ENCODE results near the gene SMIM10. TPM values are rescaled to one million over a fixed set of nuclear protein-coding genes. Genes with fewer than 3 reads are reported as not detected.
A peak's percentile ranks its signal among the peaks of the same experiment; 100 is the strongest.
"Not testable (repeated sequence)": the region's sequence is repeated elsewhere in the genome, so short reads cannot be mapped to it uniquely, and the experiment has no call there.

SMIM10 gene
- total and polyA plus RNA-seq, 2 donors (not counting 1 experiment from before 2014, with no cell fraction given), result 10.2 to 12.6 TPM

DNA sequence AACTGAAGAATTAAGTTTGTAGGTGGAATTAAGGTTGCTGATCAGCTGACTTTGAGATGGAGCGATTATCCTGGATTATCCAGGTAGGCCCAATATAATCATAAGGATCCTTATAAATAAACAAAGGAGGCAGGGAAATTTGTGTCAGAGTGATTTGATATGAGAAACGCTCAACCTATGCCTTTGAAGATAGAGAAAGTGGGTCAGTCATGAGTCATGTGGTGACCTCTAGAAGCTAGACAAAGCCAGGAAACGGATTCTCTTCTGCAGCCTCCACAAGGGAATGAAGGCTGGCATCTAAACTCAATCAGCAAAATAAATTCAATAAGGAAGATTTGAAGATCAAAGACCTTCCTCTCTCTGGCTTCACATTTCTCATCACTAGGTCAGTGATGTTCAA lies 41.5 kb upstream of the SMIM10 start:
- TF ChIP-seq, protein P1, sequence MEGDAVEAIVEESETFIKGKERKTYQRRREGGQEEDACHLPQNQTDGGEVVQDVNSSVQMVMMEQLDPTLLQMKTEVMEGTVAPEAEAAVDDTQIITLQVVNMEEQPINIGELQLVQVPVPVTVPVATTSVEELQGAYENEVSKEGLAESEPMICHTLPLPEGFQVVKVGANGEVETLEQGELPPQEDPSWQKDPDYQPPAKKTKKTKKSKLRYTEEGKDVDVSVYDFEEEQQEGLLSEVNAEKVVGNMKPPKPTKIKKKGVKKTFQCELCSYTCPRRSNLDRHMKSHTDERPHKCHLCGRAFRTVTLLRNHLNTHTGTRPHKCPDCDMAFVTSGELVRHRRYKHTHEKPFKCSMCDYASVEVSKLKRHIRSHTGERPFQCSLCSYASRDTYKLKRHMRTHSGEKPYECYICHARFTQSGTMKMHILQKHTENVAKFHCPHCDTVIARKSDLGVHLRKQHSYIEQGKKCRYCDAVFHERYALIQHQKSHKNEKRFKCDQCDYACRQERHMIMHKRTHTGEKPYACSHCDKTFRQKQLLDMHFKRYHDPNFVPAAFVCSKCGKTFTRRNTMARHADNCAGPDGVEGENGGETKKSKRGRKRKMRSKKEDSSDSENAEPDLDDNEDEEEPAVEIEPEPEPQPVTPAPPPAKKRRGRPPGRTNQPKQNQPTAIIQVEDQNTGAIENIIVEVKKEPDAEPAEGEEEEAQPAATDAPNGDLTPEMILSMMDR (conservative IDR thresholded peaks at IDR 0.05 in 1 of 2, IDR thresholded peaks at IDR 0.05 in 1 of 2; ENCODE audit: low read depth in 1 of 2, low read length in 2 of 2), result no peak
- TF ChIP-seq EZH2 (IDR thresholded peaks at IDR 0.05; ENCODE audit: low read length, missing control alignments), result no peak
- H3K9me3 ChIP-seq (ENCODE audit: control insufficient read depth, insufficient read depth, low read depth, low read length), result no peaks in the 10 kb centered on the region
- H3K79me2 ChIP-seq (ENCODE audit: control insufficient read depth, insufficient read depth, low read length), result no peaks in the 10 kb centered on the region
- H2AFZ ChIP-seq (ENCODE audit: low read length), result no peak overlapping the region
- H3K4me1 ChIP-seq (ENCODE audit: control insufficient read depth, extremely low read depth, insufficient read depth, low read length), result no peaks in the 10 kb centered on the region
- H3K4me2 ChIP-seq (ENCODE audit: extremely low read depth, insufficient read depth, low read length), result peak overlapping the region; percentile 35
- H3K9ac ChIP-seq (ENCODE audit: insufficient read depth, low read length), result no peak overlapping the region
- H3K36me3 ChIP-seq (ENCODE audit: control insufficient read depth, insufficient read depth, low read length), result no peaks in the 10 kb centered on the region
- peak; percentile 50 for DNase-seq (ENCODE audit: low read depth in 2 of 2)
- H4K20me1 ChIP-seq (ENCODE audit: control insufficient read depth, extremely low read depth, insufficient read depth, low read length), result no peaks in the 10 kb centered on the region
- peak overlapping the region; percentile 54 for H3K27ac ChIP-seq (ENCODE audit: insufficient read depth, low read length)
- H3K4me3 ChIP-seq (replicated peaks in 1 of 4; ENCODE audit: control extremely low read depth in 1 of 4, insufficient read depth in 1 of 4, low read depth in 3 of 4, low read length in 4 of 4), result no peak overlapping the region
- H3K27me3 ChIP-seq (ENCODE audit: control insufficient read depth, insufficient read depth, low read length), result no peaks in the 10 kb centered on the region

DNA sequence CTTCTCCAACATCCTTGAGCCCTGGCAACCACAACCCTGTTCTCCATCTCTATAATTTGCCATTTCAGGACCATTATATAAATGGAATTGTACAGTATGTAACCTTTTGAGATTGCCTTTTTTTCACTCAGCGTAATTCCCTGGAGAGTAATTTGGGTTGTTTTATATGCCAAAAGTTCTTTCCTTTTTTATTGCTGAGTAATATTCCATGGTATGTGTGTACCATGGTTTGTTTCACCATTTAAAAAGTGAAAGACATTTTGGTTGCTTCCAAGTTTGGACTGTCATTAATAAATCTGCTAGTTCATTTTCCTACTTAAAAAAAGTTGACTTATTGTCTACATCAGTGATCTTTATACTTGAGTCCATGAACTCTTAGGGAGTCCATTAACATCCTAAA lies 33.0 kb upstream of the SMIM10 start:
- TF ChIP-seq, protein P1 (conservative IDR thresholded peaks at IDR 0.05 in 1 of 2, IDR thresholded peaks at IDR 0.05 in 1 of 2; ENCODE audit: low read depth in 1 of 2, low read length in 2 of 2), result no peak
- no peak for TF ChIP-seq EZH2 (IDR thresholded peaks at IDR 0.05; ENCODE audit: low read length, missing control alignments)
- Histone ChIP-seq H3K79me2 (ENCODE audit: control insufficient read depth, insufficient read depth, low read length) (no peaks in the 10 kb centered on the region), H3K4me3 (replicated peaks in 1 of 4; ENCODE audit: control extremely low read depth in 1 of 4, insufficient read depth in 1 of 4, low read depth in 3 of 4, low read length in 4 of 4) (no peak overlapping the region)

DNA sequence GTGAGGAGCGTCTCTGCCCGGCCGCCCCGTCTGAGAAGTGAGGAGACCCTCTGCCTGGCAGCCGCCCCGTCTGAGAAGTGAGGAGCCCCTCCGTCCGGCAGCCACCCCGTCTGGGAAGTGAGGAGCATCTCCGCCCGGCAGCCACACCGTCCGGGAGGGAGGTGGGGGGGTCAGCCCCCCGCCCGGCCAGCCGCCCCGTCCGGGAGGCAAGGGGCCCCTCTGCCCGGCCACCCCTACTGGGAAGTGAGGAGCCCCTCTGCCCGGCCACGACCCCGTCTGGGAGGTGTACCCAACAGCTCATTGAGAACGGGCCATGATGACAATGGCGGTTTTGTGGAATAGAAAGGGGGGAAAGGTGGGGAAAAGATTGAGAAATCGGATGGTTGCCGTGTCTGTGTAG lies 30.4 kb upstream of the SMIM10 start:
- H3K4me1 ChIP-seq (ENCODE audit: control insufficient read depth, extremely low read depth, insufficient read depth, low read length); H4K20me1 ChIP-seq (ENCODE audit: control insufficient read depth, extremely low read depth, insufficient read depth, low read length); H3K9me3 ChIP-seq (ENCODE audit: control insufficient read depth, insufficient read depth, low read depth, low read length); H2AFZ ChIP-seq (ENCODE audit: low read length); H3K27me3 ChIP-seq (ENCODE audit: control insufficient read depth, insufficient read depth, low read length); DNase-seq (ENCODE audit: low read depth in 2 of 2); H3K4me2 ChIP-seq (ENCODE audit: extremely low read depth, insufficient read depth, low read length); H3K9ac ChIP-seq (ENCODE audit: insufficient read depth, low read length); H3K27ac ChIP-seq (ENCODE audit: insufficient read depth, low read length); H3K4me3 ChIP-seq (replicated peaks in 1 of 4; ENCODE audit: control extremely low read depth in 1 of 4, insufficient read depth in 1 of 4, low read depth in 3 of 4, low read length in 4 of 4); H3K79me2 ChIP-seq (ENCODE audit: control insufficient read depth, insufficient read depth, low read length); H3K36me3 ChIP-seq (ENCODE audit: control insufficient read depth, insufficient read depth, low read length): not testable (repeated sequence)

More for the DNA sequence above, 33.0 kb upstream of the SMIM10 start:
- Histone ChIP-seq H4K20me1 (ENCODE audit: control insufficient read depth, extremely low read depth, insufficient read depth, low read length) (no peaks in the 10 kb centered on the region), H3K27ac (ENCODE audit: insufficient read depth, low read length) (no peak overlapping the region), H3K4me1 (ENCODE audit: control insufficient read depth, extremely low read depth, insufficient read depth, low read length) (no peaks in the 10 kb centered on the region), H3K36me3 (ENCODE audit: control insufficient read depth, insufficient read depth, low read length) (no peaks in the 10 kb centered on the region), H3K27me3 (ENCODE audit: control insufficient read depth, insufficient read depth, low read length) (no peaks in the 10 kb centered on the region), H3K9me3 (ENCODE audit: control insufficient read depth, insufficient read depth, low read depth, low read length) (no peaks in the 10 kb centered on the region), H3K9ac (ENCODE audit: insufficient read depth, low read length) (no peak overlapping the region), H3K4me2 (ENCODE audit: extremely low read depth, insufficient read depth, low read length) (no peak overlapping the region), H2AFZ (ENCODE audit: low read length) (no peak overlapping the region)
- no peak for DNase-seq (ENCODE audit: low read depth in 2 of 2)
